Karpas-422 (cell line): ENCODE results near the gene HNRNPUL2. TPM values are rescaled to one million over a fixed set of nuclear protein-coding genes. Genes with fewer than 3 reads are reported as not detected.
A peak's percentile ranks its signal among the peaks of the same experiment; 100 is the strongest.

ENCODE experiments used
- DNase-seq: peaks from one replicate; pipeline ENCODE4 v3.0.0-alpha.2; 2015
- H2AFZ ChIP-seq: fragments of 200-600 bp; sonication (generic); 2 replicates; pipeline ENCODE4 v1.6.1; 2014; ENCODE audit warnings: antibody characterized with exemption, low read length, mixed read lengths
- H3K27ac ChIP-seq: fragments of 200-600 bp; sonication (generic); 2 replicates; pipeline ENCODE4 v1.5.1; 2014; ENCODE audit warnings: mild to moderate bottlenecking, low read length, moderate library complexity
- H3K27me3 ChIP-seq: fragments of 200-600 bp; sonication (generic); 2 replicates; pipeline ENCODE4 v1.6.1; 2014; ENCODE audit warnings: low read length, mixed read lengths
- H3K36me3 ChIP-seq: fragments of 200-600 bp; sonication (generic); 2 replicates; pipeline ENCODE4 v1.6.1; 2014; ENCODE audit warnings: low read length, mixed read lengths; ENCODE audit not compliant: insufficient read depth
- H3K4me1 ChIP-seq: fragments of 200-600 bp; sonication (generic); 2 replicates; pipeline ENCODE4 v1.6.1; 2014; ENCODE audit warnings: mild to moderate bottlenecking, low read length, mixed read lengths
- H3K4me2 ChIP-seq: fragments of 200-600 bp; sonication (generic); 2 replicates; pipeline ENCODE4 v1.6.1; 2014; ENCODE audit warnings: low read length, low read depth, mild to moderate bottlenecking; ENCODE audit not compliant: poor library complexity, severe bottlenecking
- H3K4me3 ChIP-seq: fragments of 200-600 bp; sonication (generic); 2 replicates; pipeline ENCODE4 v1.5.1; 2014; ENCODE audit warnings: mild to moderate bottlenecking, antibody characterized with exemption, low read length, mixed read lengths
- H3K79me2 ChIP-seq: fragments of 200-600 bp; sonication (generic); 2 replicates; pipeline ENCODE4 v1.6.1; 2014; ENCODE audit warnings: mild to moderate bottlenecking, low read length, mixed read lengths
- H3K9ac ChIP-seq: fragments of 200-600 bp; sonication (generic); 2 replicates; pipeline ENCODE4 v1.6.0; 2014; ENCODE audit warnings: low read length
- H3K9me2 ChIP-seq: fragments of 200-600 bp; sonication (generic), shearing (Covaris generic); replicated peaks from 2 replicates; pipeline ENCODE4 v1.6.0; 2014; ENCODE audit warnings: mild to moderate bottlenecking, low read length, moderate library complexity; ENCODE audit not compliant: insufficient read depth
- H3K9me3 ChIP-seq: fragments of 300-700, 200-600 bp; sonication (generic); 2 replicates; pipeline ENCODE4 v1.6.1; 2014; ENCODE audit warnings: low read length, mixed read lengths
- H4K20me1 ChIP-seq: fragments of 200-600 bp; sonication (generic); 2 replicates; pipeline ENCODE4 v1.6.1; 2014; ENCODE audit warnings: mild to moderate bottlenecking, antibody characterized with exemption, low read length, low read depth; ENCODE audit not compliant: insufficient read depth
- small RNA-seq: library from RNA; depleted of rRNA; stranded (forward); fragments of <200 nt; gene quantifications from one replicate; pipeline ENCODE3, GENCODE V24; 2014
- total RNA-seq: library from RNA; depleted of rRNA; stranded (reverse); fragments of >200 nt; shearing (Covaris generic); gene quantifications from 2 replicates; pipeline ENCODE4 v1.2.3, GENCODE V29; 2014; ENCODE audit warnings: low replicate concordance; rRNA removed

Gene HNRNPUL2
- total RNA-seq, 1 experiment from 2014 or later, result 13.9 TPM

DNA sequence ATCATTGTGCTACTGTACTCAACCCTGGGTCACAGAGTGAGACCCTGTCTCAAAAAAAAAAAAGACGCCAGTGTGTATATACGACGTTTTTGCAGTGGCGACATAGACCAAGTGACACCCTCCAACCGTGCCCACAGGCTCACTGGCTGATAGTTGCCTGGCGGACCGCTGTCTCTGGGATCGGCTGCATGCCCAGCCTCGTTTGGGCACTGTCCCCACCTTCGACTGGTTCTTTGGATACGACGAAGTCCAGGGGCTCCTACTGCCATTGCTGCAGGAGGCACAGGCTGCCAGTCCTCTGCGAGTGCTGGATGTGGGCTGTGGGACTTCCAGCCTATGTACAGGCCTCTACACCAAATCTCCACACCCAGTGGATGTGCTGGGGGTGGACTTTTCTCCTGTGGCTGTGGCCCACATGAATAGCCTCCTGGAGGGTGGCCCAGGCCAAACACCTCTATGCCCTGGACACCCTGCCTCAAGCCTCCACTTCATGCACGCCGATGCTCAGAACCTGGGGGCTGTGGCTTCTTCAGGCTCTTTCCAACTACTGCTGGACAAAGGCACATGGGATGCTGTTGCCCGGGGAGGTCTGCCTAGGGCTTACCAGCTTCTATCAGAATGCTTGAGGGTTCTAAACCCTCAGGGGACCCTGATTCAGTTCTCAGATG, 60.9 kb downstream of the HNRNPUL2 start:
- Histone ChIP-seq H3K9me2 (no peaks in the 10 kb centered on the region), H3K36me3 (peaks cover 17% of the 10 kb centered on the region), H3K4me1 (peaks cover 44% of the 10 kb centered on the region), H3K4me2 (peak overlapping the region; percentile 76), H4K20me1 (no peaks in the 10 kb centered on the region; the same call in 1 of the 2 replicates), H3K4me3 (peak overlapping the region; percentile 100), H3K9me3 (no peaks in the 10 kb centered on the region), H3K27me3 (no peaks in the 10 kb centered on the region), H2AFZ (no peak overlapping the region), H3K9ac (peak overlapping the region; percentile 100), H3K27ac (peak overlapping the region; percentile 88), H3K79me2 (peaks cover 65% of the 10 kb centered on the region)
- DNase-seq, result peak; percentile 60

DNA sequence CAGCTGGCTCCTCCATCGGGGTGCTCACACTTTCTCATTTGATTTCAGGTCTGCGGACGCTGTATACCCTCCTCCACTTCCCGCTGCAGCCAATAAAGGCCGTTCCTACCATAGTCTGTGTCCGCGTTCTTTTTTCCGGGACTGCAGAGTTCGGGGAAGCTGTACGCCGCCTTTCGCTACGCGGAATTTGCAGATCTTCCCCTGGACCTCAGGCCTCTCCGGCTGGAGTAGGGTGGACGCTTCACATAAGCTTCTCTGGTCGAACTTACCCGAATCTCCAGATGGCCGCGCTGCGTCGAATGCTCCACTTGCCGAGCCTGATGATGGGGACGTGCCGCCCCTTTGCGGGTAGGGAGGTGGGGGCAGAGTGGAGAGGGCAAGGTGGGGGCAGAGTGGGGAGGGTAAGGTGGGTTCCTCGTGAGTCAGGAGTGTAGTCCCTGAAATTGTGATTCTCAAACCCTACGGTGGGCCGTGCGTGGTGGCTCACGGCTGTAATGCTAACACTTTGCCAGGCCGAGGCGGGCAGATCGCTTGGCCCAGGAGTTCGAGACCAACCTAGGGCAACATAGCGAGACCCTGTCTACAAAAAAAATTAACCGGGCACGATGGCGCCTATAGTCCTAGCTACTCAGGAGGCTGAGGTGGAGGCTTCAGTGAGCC, 61.5 kb downstream of the HNRNPUL2 start:
- H4K20me1 ChIP-seq, result no peaks in the 10 kb centered on the region; the same call in 1 of the 2 replicates
- peaks cover 58% of the 10 kb centered on the region for H3K79me2 ChIP-seq
- peak overlapping the region; percentile 88 for H3K27ac ChIP-seq
- no peaks in the 10 kb centered on the region for H3K9me3 ChIP-seq
- peak overlapping the region; percentile 100 for H3K9ac ChIP-seq
- H3K4me1 ChIP-seq, result peaks cover 40% of the 10 kb centered on the region
- peaks cover 17% of the 10 kb centered on the region for H3K36me3 ChIP-seq
- H3K9me2 ChIP-seq, result no peaks in the 10 kb centered on the region
- H3K27me3 ChIP-seq, result no peaks in the 10 kb centered on the region
- H3K4me2 ChIP-seq, result peak overlapping the region; percentile 76
- H2AFZ ChIP-seq, result no peak overlapping the region
- H3K4me3 ChIP-seq, result peak overlapping the region; percentile 100
- peak; percentile 81 for DNase-seq

GRCh38 chr11:62665075-62665598, 62.1 kb downstream of the HNRNPUL2 start, which contains the start of the genes C11orf98 and CSKMT:
Gene C11orf98, minus strand, starts transcription at chr11:62665210. Its CDS starts 41 bp downstream, at chr11:62665169.
Gene CSKMT, plus strand, starts transcription at chr11:62665312. Its CDS starts 568 bp downstream, at chr11:62665880.
- DNase-seq, result peak; percentile 98
- Histone ChIP-seq H3K9me3 (no peaks in the 10 kb centered on the region), H3K27me3 (no peaks in the 10 kb centered on the region), H2AFZ (peak within 1 kb of the TSS; percentile 84; the same call in 1 of the 2 replicates), H3K4me1 (peaks cover 34% of the 10 kb centered on the region), H3K4me2 (peak within 1 kb of the TSS; percentile 76), H4K20me1 (no peaks in the 10 kb centered on the region; the same call in 1 of the 2 replicates), H3K36me3 (peaks cover 17% of the 10 kb centered on the region), H3K4me3 (peak within 1 kb of the TSS; percentile 100), H3K9ac (peak within 1 kb of the TSS; percentile 100), H3K9me2 (no peaks in the 10 kb centered on the region), H3K27ac (peak within 1 kb of the TSS; percentile 88), H3K79me2 (peaks cover 53% of the 10 kb centered on the region)

- H3K36me3 ChIP-seq, result peaks cover 17% of the 10 kb centered on the region
- DNase-seq, result peak; percentile 89
- no peaks in the 10 kb centered on the region for H3K27me3 ChIP-seq
- H3K9me2 ChIP-seq, result no peaks in the 10 kb centered on the region
- peak overlapping the region; percentile 84; the same call in 1 of the 2 replicates for H2AFZ ChIP-seq
- H3K4me1 ChIP-seq, result peaks cover 30% of the 10 kb centered on the region
- no peaks in the 10 kb centered on the region for H3K9me3 ChIP-seq
- H3K79me2 ChIP-seq, result peaks cover 47% of the 10 kb centered on the region
- peak overlapping the region; percentile 100 for H3K9ac ChIP-seq
- peak overlapping the region; percentile 88 for H3K27ac ChIP-seq
- H3K4me2 ChIP-seq, result peak overlapping the region; percentile 76
- H3K4me3 ChIP-seq, result peak overlapping the region; percentile 100
- H4K20me1 ChIP-seq, result no peaks in the 10 kb centered on the region; the same call in 1 of the 2 replicates
Observed at GRCh38 chr11:62664405-62665074, 62.7 kb downstream of the HNRNPUL2 start.

Small RNA genes lying within 50 kb of the gene (small RNA-seq; reads per million reads assigned to genes)
- gene SNORA57, result not detected

Other genes starting within 250 kb of the HNRNPUL2 start
- under 0.01 and 0.34 TPM in 2 replicates for gene AHNAK, start 180.7 kb downstream of the HNRNPUL2 start, total RNA-seq
- 1,351 and 2,115 TPM in 2 replicates for gene EEF1G, start 153.6 kb downstream of the HNRNPUL2 start, total RNA-seq
- gene TUT1, start 135.9 kb downstream of the HNRNPUL2 start, total RNA-seq, result 8.1 and 17.3 TPM in 2 replicates
- 60.2 and 89.3 TPM in 2 replicates for gene MTA2, start 125.6 kb downstream of the HNRNPUL2 start, total RNA-seq
- gene EML3, start 114.7 kb downstream of the HNRNPUL2 start, total RNA-seq, result 21.2 and 22.0 TPM in 2 replicates
- gene ROM1, start 114.2 kb downstream of the HNRNPUL2 start, total RNA-seq, result 0.45 and 1.2 TPM in 2 replicates
- gene B3GAT3, start 105.5 kb downstream of the HNRNPUL2 start, total RNA-seq, result 43.5 and 76.5 TPM in 2 replicates
- gene GANAB, start 80.8 kb downstream of the HNRNPUL2 start, total RNA-seq, result 98.5 and 104 TPM in 2 replicates
- 17.4 and 26.0 TPM in 2 replicates for gene INTS5, start 74.2 kb downstream of the HNRNPUL2 start, total RNA-seq
- 83.6 and 158 TPM in 2 replicates for gene C11orf98, start 62.2 kb downstream of the HNRNPUL2 start, total RNA-seq
- gene CSKMT, start 62.1 kb downstream of the HNRNPUL2 start, total RNA-seq, result 4.5 and 8.2 TPM in 2 replicates
- 13.9 and 27.3 TPM in 2 replicates for gene UQCC3, start 55.8 kb downstream of the HNRNPUL2 start, total RNA-seq
- 18.4 and 28.8 TPM in 2 replicates for gene LBHD1, start 55.2 kb downstream of the HNRNPUL2 start, total RNA-seq
- 160 and 334 TPM in 2 replicates for gene UBXN1, start 48.4 kb downstream of the HNRNPUL2 start, total RNA-seq
- 0.45 and 0.54 TPM in 2 replicates for gene LRRN4CL, start 37.9 kb downstream of the HNRNPUL2 start, total RNA-seq
- gene BSCL2, start 20.0 kb downstream of the HNRNPUL2 start, total RNA-seq, result 55.6 and 79.1 TPM in 2 replicates
- not detected in 2 replicates for gene GNG3, start 19.8 kb downstream of the HNRNPUL2 start, total RNA-seq
- gene TTC9C, start 1.0 kb upstream of the HNRNPUL2 start, total RNA-seq, result 48.9 and 49.2 TPM in 2 replicates
- gene ZBTB3, start 26.7 kb upstream of the HNRNPUL2 start, total RNA-seq, result 5.3 and 6.6 TPM in 2 replicates
- 115 and 140 TPM in 2 replicates for gene POLR2G, start 34.1 kb upstream of the HNRNPUL2 start, total RNA-seq
- 10.4 and 30.1 TPM in 2 replicates for gene TAF6L, start 43.9 kb upstream of the HNRNPUL2 start, total RNA-seq
- gene TMEM179B, start 59.9 kb upstream of the HNRNPUL2 start, total RNA-seq, result 58.0 and 80.4 TPM in 2 replicates
- gene TMEM223, start 64.5 kb upstream of the HNRNPUL2 start, total RNA-seq, result 22.2 and 34.6 TPM in 2 replicates
- gene NXF1, start 78.0 kb upstream of the HNRNPUL2 start, total RNA-seq, result 37.5 and 41.1 TPM in 2 replicates
- gene STX5, start 104.6 kb upstream of the HNRNPUL2 start, total RNA-seq, result 30.0 and 39.9 TPM in 2 replicates
- gene TEX54, start 105.4 kb upstream of the HNRNPUL2 start, total RNA-seq, result 2.7 TPM in 1 of 2 replicates, not detected in the other
- 44.0 and 123 TPM in 2 replicates for gene WDR74, start 112.1 kb upstream of the HNRNPUL2 start, total RNA-seq
- 167 and 208 TPM in 2 replicates for gene SLC3A2, start 153.4 kb upstream of the HNRNPUL2 start, total RNA-seq
- not detected in 2 replicates for gene CHRM1, start 193.9 kb upstream of the HNRNPUL2 start, total RNA-seq